ENCODE measurements around the gene WDCP. TPM values are rescaled to one million over a fixed set of nuclear protein-coding genes. Genes with fewer than 3 reads are reported as not detected.

The WDCP gene
- total and polyA plus RNA-seq, 2 donors from 2014 or later = 2.9 to 11.7 TPM

GRCh38 chr2:24038786-24039499, 8.2 kb downstream of the WDCP start:
- TF ChIP-seq, protein P1, sequence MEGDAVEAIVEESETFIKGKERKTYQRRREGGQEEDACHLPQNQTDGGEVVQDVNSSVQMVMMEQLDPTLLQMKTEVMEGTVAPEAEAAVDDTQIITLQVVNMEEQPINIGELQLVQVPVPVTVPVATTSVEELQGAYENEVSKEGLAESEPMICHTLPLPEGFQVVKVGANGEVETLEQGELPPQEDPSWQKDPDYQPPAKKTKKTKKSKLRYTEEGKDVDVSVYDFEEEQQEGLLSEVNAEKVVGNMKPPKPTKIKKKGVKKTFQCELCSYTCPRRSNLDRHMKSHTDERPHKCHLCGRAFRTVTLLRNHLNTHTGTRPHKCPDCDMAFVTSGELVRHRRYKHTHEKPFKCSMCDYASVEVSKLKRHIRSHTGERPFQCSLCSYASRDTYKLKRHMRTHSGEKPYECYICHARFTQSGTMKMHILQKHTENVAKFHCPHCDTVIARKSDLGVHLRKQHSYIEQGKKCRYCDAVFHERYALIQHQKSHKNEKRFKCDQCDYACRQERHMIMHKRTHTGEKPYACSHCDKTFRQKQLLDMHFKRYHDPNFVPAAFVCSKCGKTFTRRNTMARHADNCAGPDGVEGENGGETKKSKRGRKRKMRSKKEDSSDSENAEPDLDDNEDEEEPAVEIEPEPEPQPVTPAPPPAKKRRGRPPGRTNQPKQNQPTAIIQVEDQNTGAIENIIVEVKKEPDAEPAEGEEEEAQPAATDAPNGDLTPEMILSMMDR (IDR thresholded peaks at IDR 0.05; ENCODE audit: borderline replicate concordance, extremely low read depth, insufficient read depth) = no peak
- no peak overlapping the region for H3K9ac ChIP-seq (ENCODE audit: low read length in 3 of 3)
- H3K36me3 ChIP-seq (ENCODE audit: control insufficient read depth in 2 of 3, insufficient read depth in 3 of 3, low read length in 3 of 3) = peaks cover 0 to 14% (median 11%) of the 10 kb centered on the region in 3 donors
- no peak overlapping the region for H3K27ac ChIP-seq (ENCODE audit: low read depth in 2 of 2, low read length in 2 of 2)
- H3K9me3 ChIP-seq (ENCODE audit: control insufficient read depth in 2 of 3, insufficient read depth in 1 of 3, low read length in 3 of 3) = no peaks in the 10 kb centered on the region
- H3K27me3 ChIP-seq (ENCODE audit: control insufficient read depth, insufficient read depth, low read length) = no peaks in the 10 kb centered on the region
- H3K4me1 ChIP-seq (ENCODE audit: control insufficient read depth in 2 of 3, insufficient read depth in 2 of 3, low read depth in 1 of 3, low read length in 3 of 3) = no peaks in the 10 kb centered on the region
- no peak for DNase-seq
- no peak for FAIRE-seq
- intact Hi-C loops (cut with DNase I) = no loop called here
- no peak overlapping the region for H3K4me3 ChIP-seq (ENCODE audit: low read length in 3 of 3)

- Histone ChIP-seq H3K9me3 (ENCODE audit: control insufficient read depth in 2 of 3, insufficient read depth in 1 of 3, low read length in 3 of 3) (no peaks in the 10 kb centered on the region), H3K36me3 (ENCODE audit: control insufficient read depth in 2 of 3, insufficient read depth in 3 of 3, low read length in 3 of 3) (peaks cover 0 to 15% (median 9%) of the 10 kb centered on the region in 3 donors), H3K27ac (ENCODE audit: low read depth in 2 of 2, low read length in 2 of 2) (no peak overlapping the region), H3K4me3 (ENCODE audit: low read length in 3 of 3) (no peak overlapping the region), H3K27me3 (ENCODE audit: control insufficient read depth, insufficient read depth, low read length) (no peaks in the 10 kb centered on the region), H3K4me1 (ENCODE audit: control insufficient read depth in 2 of 3, insufficient read depth in 2 of 3, low read depth in 1 of 3, low read length in 3 of 3) (no peaks in the 10 kb centered on the region), H3K9ac (ENCODE audit: low read length in 3 of 3) (no peak overlapping the region)
- intact Hi-C loops (cut with DNase I) = no loop called here
- FAIRE-seq = no peak
- TF ChIP-seq, protein P1 (IDR thresholded peaks at IDR 0.05; ENCODE audit: borderline replicate concordance, extremely low read depth, insufficient read depth) = no peak
- no peak for DNase-seq
Observed at GRCh38 chr2:24026233-24026632, 21.0 kb downstream of the WDCP start.

DNA sequence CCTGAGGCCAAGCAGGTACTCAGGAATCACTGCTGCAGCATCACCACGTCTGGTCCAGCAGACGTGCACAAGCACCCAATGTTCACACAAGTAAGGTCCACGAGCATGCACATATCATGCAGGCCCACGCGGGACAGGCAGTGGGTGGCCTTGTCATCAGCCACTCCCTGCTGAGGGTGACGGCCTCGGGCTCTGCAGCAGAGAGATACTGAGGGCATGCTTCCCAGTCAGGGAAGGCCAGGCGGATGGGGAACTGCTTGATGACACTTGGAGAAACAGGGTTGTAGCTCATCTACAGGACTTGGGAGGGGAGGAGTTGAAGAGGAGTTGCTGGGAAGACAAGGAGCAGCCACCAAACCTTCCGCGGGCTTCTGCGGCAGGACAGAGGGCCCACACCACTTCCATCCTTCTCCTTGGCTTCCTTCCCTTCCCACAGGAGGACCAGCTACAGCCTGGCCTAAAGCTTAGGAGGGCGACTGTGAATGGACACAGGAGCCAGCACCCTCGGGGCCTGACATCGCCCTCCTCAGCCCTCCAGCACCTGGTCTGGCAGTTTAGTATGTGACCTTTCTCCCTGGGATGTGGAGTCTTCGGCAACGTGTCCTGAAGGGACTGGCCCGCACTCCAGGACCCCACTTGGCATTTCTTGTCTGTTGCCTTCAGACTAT, 22.1 kb downstream of the WDCP start:
- FAIRE-seq = no peak
- TF ChIP-seq, protein P1 (IDR thresholded peaks at IDR 0.05; ENCODE audit: borderline replicate concordance, extremely low read depth, insufficient read depth) = no peak
- H3K36me3 ChIP-seq (ENCODE audit: control insufficient read depth in 2 of 3, insufficient read depth in 3 of 3, low read length in 3 of 3) = peaks cover 0 to 9% (median 8%) of the 10 kb centered on the region in 3 donors
- H3K4me3 ChIP-seq (ENCODE audit: low read length in 3 of 3) = no peak overlapping the region
- no peaks in the 10 kb centered on the region for H3K9me3 ChIP-seq (ENCODE audit: control insufficient read depth in 2 of 3, insufficient read depth in 1 of 3, low read length in 3 of 3)
- intact Hi-C loops (cut with DNase I) = no loop called here
- no peak overlapping the region for H3K27ac ChIP-seq (ENCODE audit: low read depth in 2 of 2, low read length in 2 of 2)
- H3K4me1 ChIP-seq (ENCODE audit: control insufficient read depth in 2 of 3, insufficient read depth in 2 of 3, low read depth in 1 of 3, low read length in 3 of 3) = no peaks in the 10 kb centered on the region
- H3K27me3 ChIP-seq (ENCODE audit: control insufficient read depth, insufficient read depth, low read length) = no peaks in the 10 kb centered on the region
- no peak for DNase-seq
- H3K9ac ChIP-seq (ENCODE audit: low read length in 3 of 3) = no peak overlapping the region
